Dermis microvascular lymphatic vessel endothelial cell (primary cell): ENCODE measurements around the gene RNU5D-1. TPM values are rescaled to one million over a fixed set of nuclear protein-coding genes. Genes with fewer than 3 reads are reported as not detected.

ENCODE experiments used
- DNase-seq, 2 donors: peaks; one replicate each; pipeline versions ENCODE4 v3.0.0 to v3.0.0-alpha.2; 2010; ENCODE audit warnings: low read depth in 2 of 2
- total RNA-seq: library from RNA; depleted of rRNA; stranded (reverse); fragments of >200 nt; gene quantifications from 2 replicates; pipeline ENCODE4 v1.2.1, GENCODE V29; 2014

The RNU5D-1 gene
- total RNA-seq, 1 donor from 2014 or later, result not detected

DNA sequence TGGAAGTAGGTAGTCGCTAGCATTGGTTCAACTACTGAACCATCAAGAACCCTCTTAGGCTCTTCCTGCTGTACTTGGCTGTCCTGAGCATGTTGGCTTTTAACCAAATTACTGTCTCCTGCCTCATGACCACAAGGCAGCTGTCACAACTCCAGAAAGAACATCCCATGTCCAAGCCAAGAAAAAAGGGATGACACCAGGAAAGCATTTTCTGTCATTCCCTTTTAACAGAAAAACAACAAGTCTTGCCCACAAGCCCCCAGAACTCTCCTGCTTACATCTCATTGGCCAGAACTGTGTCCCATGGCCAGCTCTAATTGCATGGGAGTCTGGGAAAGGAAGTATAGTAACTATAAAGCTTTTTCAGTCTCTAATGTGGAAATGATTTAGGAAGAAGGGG, 2.4 kb upstream of the RNU5D-1 start:
- peak; percentile 23 to 78 for DNase-seq

DNA sequence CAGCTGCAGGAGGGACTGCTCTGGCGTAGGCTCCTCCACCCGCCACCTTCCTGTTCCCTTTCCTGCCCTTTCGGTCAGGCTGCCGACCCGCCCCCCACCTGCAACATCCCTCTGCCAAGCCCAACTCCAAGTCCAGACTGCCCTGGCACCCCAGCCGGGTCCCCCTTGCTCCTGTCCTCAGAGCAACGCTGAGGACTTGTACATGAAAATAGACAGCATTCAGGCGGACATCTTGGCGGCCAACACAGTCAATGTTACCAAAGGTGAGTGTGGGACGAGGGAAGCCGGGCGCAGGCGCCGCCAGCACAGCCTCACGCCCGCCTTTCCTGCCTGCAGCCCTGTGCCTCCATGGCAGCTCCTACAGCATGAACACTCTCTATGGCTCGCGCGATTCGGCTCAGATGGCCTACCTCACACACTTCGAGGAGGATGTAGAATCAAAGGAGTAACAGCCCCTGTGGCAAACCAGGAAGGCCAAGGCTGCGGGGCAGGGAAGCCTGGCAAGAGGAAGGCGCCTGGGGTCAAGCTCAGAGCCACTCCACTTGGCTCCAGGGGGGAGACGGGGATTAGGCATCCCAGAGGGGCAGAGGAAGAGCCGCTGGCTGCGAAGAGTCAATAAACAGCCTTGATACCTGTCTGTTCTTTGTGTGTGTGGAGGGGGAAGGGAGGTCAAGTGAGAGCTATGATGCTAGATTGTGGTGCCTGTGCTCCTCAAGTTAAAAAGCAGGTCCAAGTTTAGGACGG, 5.8 kb downstream of the RNU5D-1 start:
- no peak for DNase-seq

- no peak for DNase-seq
Measured at GRCh38 chr1:44724296-44724954, 6.5 kb downstream of the RNU5D-1 start.

- no peak for DNase-seq
Measured at GRCh38 chr1:44723496-44724295, 7.3 kb downstream of the RNU5D-1 start.

GRCh38 chr1:44723064-44723463, 7.9 kb downstream of the RNU5D-1 start:
- no peak for DNase-seq

GRCh38 chr1:44721485-44722361, 9.2 kb downstream of the RNU5D-1 start:
- DNase-seq, result peak in 1 of 2 donors; percentile 13

GRCh38 chr1:44720281-44720680, 10.7 kb downstream of the RNU5D-1 start:
- no peak for DNase-seq

DNA sequence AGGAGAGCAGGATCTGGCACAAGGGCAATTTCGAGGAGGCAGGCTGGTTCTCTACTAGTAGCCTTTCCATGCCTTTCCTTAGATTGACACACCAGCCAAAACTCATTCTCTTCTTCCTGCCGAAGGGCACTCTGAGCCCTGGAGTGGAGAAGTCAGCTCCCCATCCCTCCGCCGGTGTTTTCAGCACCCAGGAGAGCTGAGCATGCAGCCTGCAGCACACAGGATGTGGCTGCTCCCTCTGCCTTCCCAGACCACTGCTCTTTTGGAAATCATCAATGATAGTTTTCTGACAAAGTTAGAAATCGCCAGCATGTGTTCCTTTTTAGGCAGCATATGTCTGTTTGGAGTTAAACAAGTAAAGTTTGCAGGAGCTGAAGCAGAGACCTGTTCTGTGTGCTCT, 11.7 kb downstream of the RNU5D-1 start:
- no peak for DNase-seq

DNA sequence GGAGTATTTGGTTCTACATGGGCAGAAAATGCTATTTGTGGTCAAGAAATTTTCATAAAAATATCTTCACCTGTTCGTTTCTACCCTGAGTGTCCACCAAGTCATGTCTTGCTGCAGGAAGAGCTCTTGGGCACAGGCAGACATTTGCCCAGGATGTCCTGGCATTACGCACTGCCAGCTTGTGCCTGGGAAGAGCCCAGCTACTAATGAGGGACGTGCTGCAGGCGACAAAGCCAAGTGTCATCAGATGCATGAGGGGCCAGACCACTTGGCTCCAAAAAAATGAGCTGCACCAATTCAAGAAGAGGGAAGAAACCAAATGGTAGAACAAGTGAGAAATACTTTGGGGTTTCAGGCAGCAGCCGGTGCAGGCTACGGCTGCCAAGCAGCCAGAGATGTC, 12.9 kb downstream of the RNU5D-1 start:
- no peak for DNase-seq

DNA sequence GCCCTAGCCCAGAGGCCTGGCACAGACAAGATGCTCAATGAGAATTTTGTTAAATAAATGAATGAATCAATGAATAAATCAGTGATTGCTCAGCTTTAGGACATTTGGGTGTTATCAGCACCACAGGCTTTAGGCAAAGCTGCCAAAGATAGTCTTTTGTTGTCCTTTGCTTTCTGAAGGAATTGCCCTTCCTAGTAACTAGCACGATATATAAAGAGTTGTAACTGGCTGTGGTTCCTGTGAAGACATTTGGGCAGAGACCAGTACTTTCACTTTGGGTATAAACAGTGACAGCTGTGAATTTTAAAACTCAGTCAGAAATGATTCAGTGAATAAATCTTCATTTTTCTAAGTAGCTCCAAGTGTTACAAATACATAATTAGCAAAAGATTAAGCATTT, 13.3 kb downstream of the RNU5D-1 start:
- DNase-seq, result no peak

GRCh38 chr1:44717156-44717555, 13.8 kb downstream of the RNU5D-1 start:
- DNase-seq, result no peak

DNA sequence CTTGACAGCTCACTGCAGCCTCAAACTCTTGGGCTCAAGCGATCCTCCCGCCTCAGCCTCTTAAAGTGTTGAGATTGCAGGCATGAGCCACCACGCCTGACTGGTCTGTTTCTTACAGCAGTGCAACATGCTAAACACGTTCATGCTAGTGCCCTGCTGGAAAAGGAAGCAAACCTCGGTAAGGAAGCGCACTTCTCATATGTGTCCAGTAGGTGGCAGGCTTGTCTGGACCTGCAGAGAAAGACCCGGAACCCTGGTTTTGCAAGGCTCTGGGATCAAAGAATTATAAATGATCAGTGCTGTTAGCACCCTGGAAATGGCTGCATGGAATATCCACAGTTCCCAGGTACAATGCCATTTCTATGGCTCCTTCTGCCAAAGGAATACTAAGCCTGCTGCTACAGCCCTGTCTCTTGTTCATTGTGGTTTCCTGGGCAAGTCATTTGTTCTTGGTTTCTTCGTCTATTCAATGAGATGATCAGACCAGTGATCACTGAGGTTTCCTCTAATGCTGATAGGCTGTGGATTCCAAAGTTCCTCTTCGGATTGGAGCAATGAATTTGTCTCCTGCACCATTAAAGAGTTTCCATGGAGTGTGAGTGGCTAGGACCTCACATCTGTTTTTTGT, 15.9 kb downstream of the RNU5D-1 start:
- peak; percentile 46 to 72 for DNase-seq

DNA sequence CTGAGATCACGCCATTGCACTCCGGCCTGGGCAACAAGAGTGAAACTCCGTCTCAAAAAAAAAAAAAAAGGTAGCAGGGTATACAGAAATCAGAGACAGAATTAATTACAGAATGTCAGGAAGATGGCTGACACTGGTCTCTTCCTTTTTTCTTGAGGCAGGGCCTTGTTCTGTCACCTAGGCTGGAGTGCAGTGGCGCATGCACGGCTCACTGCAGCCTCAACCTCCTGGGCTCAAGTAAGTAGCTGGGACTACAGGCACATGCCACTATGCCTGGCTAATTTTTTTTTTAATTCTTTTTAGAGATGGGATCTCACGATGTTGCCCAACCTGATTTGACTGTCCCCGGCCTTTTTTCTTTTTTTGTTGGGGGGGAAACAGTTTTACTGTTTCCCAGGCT, 16.4 kb downstream of the RNU5D-1 start:
- no peak for DNase-seq

- no peak for DNase-seq
Measured at GRCh38 chr1:44713321-44713781, 17.6 kb downstream of the RNU5D-1 start.

- DNase-seq, result peak; percentile 31 to 58
Measured at GRCh38 chr1:44707959-44708831, 22.8 kb downstream of the RNU5D-1 start.

GRCh38 chr1:44707112-44707881, 23.7 kb downstream of the RNU5D-1 start:
- peak in 1 of 2 donors; percentile 23 for DNase-seq

DNA sequence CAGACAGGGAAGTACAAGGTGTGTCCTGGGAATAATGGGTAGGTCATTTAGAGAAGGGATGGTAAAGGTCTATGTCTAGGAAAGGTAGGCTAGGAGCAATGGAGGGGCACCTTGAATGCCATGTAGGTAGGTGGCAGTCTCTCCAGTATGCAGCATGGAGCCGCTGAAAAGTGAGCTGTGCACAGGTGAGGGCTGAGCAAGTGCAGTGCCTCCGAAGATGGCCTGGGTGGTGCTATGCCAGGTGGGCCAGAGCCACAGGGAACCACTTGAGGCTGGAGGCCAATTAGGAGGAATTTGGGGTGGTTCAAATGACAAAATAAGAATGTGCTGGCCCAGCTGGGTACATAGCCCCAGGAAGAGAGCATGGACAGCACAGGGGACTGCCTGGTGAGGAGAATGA, 25.0 kb downstream of the RNU5D-1 start:
- DNase-seq, result no peak

DNA sequence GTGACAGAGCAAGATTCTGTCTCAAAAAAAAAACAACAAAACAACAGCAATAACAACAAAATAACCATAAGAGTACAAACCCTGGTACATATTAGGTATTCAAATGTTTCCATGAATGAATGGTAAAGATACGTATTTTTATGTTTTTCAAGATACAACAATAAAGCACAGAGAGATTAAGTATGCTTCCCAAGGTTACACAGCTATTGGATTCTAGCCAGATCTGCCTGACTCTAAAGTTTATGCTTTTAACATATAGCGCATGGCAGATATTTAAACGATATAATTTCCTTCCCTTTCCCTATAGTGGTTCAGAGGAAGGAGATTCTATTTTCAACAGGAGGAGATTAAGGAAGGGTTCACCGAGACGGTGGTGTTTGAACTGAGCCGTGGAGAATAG, 25.5 kb downstream of the RNU5D-1 start:
- DNase-seq, result no peak

GRCh38 chr1:44701141-44701573, 29.8 kb downstream of the RNU5D-1 start:
- no peak for DNase-seq
